A673 (cell line): ENCODE measurements around the gene HOXA6. TPM values are rescaled to one million over a fixed set of nuclear protein-coding genes. Genes with fewer than 3 reads are reported as not detected.

Experiments
- BruUV-seq: library from RNA; stranded (reverse); fragments of 400-500 nt; replicated peaks from 2 replicates; lab custom pipeline; 2021; lab: Mats Ljungman, UMichigan
- CTCF ChIA-PET: fragments of 300-600 bp; sonication (Branson Sonifier 250); formaldehyde crosslinking; loops from one replicate; lab custom pipeline; 2022; ENCODE audit warnings: antibody characterized with exemption; lab: Charles Lee
- POLR2A ChIA-PET: fragments of 300-600 bp; sonication (Branson Sonifier 250); formaldehyde crosslinking; loops from one replicate; lab custom pipeline; 2022; ENCODE audit warnings: antibody characterized with exemption; ENCODE audit not compliant: low non-redundant PET; lab: Charles Lee
- DNase-seq: peaks from one replicate; pipeline ENCODE4 v3.0.0-alpha.2; 2015; ENCODE audit warnings: low spot score
- H3K27ac ChIP-seq: fragments of 200-600 bp; sonication (generic); 2 replicates; pipeline ENCODE4 v1.5.1; 2016; ENCODE audit warnings: mixed run types, low read depth, mild to moderate bottlenecking, mixed read lengths, antibody characterized with exemption, low read length; ENCODE audit not compliant: poor library complexity, severe bottlenecking
- H3K27me3 ChIP-seq: fragments of 200-600 bp; sonication (generic); replicated peaks from 2 replicates; pipeline ENCODE4 v1.6.1; 2017; ENCODE audit warnings: mixed run types, low read depth, mild to moderate bottlenecking, mixed read lengths, antibody characterized with exemption, low read length; ENCODE audit not compliant: insufficient read depth, poor library complexity
- H3K36me3 ChIP-seq: fragments of 200-600 bp; sonication (generic); 2 replicates; pipeline ENCODE4 v1.6.1; 2016; ENCODE audit warnings: mixed run types, mild to moderate bottlenecking, mixed read lengths, antibody characterized with exemption, low read length; ENCODE audit not compliant: insufficient read depth, poor library complexity, severe bottlenecking
- H3K4me1 ChIP-seq: fragments of 200-600 bp; sonication (generic); 2 replicates; pipeline ENCODE4 v1.6.1; 2017; ENCODE audit warnings: mixed run types, mild to moderate bottlenecking, mixed read lengths, antibody characterized with exemption, low read length; ENCODE audit not compliant: insufficient read depth, poor library complexity, severe bottlenecking
- H3K4me3 ChIP-seq: fragments of 200-600 bp; sonication (generic); 2 replicates; pipeline ENCODE4 v1.5.1; 2016; ENCODE audit warnings: low read depth, mixed run types, mild to moderate bottlenecking, mixed read lengths, low read length; ENCODE audit not compliant: poor library complexity, severe bottlenecking
- H3K9me3 ChIP-seq: fragments of 200-600 bp; sonication (generic); 2 replicates; pipeline ENCODE4 v1.6.1; 2016; ENCODE audit warnings: mixed run types, low read depth, mild to moderate bottlenecking, mixed read lengths, antibody characterized with exemption, low read length; ENCODE audit not compliant: poor library complexity, severe bottlenecking
- CTCF ChIP-seq: fragments of 300-800, 200-600 bp; sonication (generic); conservative IDR thresholded peaks from 2 replicates; pipeline ENCODE4 v1.5.1; 2017; ENCODE audit warnings: low read depth, mild to moderate bottlenecking, antibody characterized with exemption, low read length, moderate library complexity, mixed read lengths
- EZH2 ChIP-seq: fragments of 200-600 bp; sonication (generic); IDR thresholded peaks from 2 replicates; pipeline ENCODE4 v1.6.1; 2017; ENCODE audit warnings: borderline replicate concordance, low read depth, mild to moderate bottlenecking, mixed read lengths, antibody characterized with exemption, low read length; ENCODE audit not compliant: poor library complexity, severe bottlenecking
- intact Hi-C: fragments of 100-400 bp; cut with micrococcal nuclease; formaldehyde crosslinking; loops from one replicate; pipeline ENCODE4 v1.10.0; 2022; ENCODE audit not compliant: unreplicated experiment
- total RNA-seq: library from RNA; stranded (reverse); gene quantifications from 2 replicates; pipeline ENCODE4 v1.2.3, GENCODE V29; 2021

HOXA6 gene
- total RNA-seq, 1 experiment from 2014 or later, result not detected

- Histone ChIP-seq H3K4me1 (no peaks in the 10 kb centered on the region), H3K27ac (no peak overlapping the region), H3K4me3 (no peak overlapping the region), H3K36me3 (no peaks in the 10 kb centered on the region), H3K27me3 (peaks cover 98% of the 10 kb centered on the region), H3K9me3 (no peaks in the 10 kb centered on the region)
- POLR2A ChIA-PET, result no interaction called here
- TF ChIP-seq CTCF, result no peak
- TF ChIP-seq EZH2, result no peak
- BruUV-seq, result no TSS peak
- intact Hi-C loops, result no loop called here
- CTCF ChIA-PET, result no interaction called here
- no peak for DNase-seq
These were observed 34.8 kb upstream of the HOXA6 start for GRCh38 chr7:27182285-27182841.

- Histone ChIP-seq H3K4me3 (no peak overlapping the region), H3K4me1 (no peaks in the 10 kb centered on the region), H3K9me3 (no peaks in the 10 kb centered on the region), H3K27me3 (peaks cover 98% of the 10 kb centered on the region), H3K36me3 (no peaks in the 10 kb centered on the region), H3K27ac (no peak overlapping the region)
- CTCF ChIA-PET, result no interaction called here
- no peak for TF ChIP-seq CTCF
- no peak for TF ChIP-seq EZH2
- DNase-seq, result no peak
- BruUV-seq, result no TSS peak
- intact Hi-C loops, result no loop called here
- POLR2A ChIA-PET, result no interaction called here
These were observed 34.3 kb upstream of the HOXA6 start for GRCh38 chr7:27181795-27182275.

- intact Hi-C loops, result no loop called here
- no peak for DNase-seq
- peaks cover 95% of the 10 kb centered on the region for H3K27me3 ChIP-seq
- H3K36me3 ChIP-seq, result no peaks in the 10 kb centered on the region
- CTCF ChIA-PET, result interaction anchor here (0.6 to 0.7 kb wide), 2 partner anchors 16 to 504 kb away, joined by 4 to 9 read pairs; no protein-coding TSS in a partner anchor
- H3K4me1 ChIP-seq, result no peaks in the 10 kb centered on the region
- no peak overlapping the region for H3K4me3 ChIP-seq
- POLR2A ChIA-PET, result no interaction called here
- no TSS peak for BruUV-seq
- TF ChIP-seq EZH2 (no peak), CTCF (no peak)
- no peak overlapping the region for H3K27ac ChIP-seq
- no peaks in the 10 kb centered on the region for H3K9me3 ChIP-seq
These were observed 33.2 kb upstream of the HOXA6 start for GRCh38 chr7:27180431-27181420.
